Hepatocyte (in vitro differentiated cells): ENCODE results near the gene VAC14. TPM values are rescaled to one million over a fixed set of nuclear protein-coding genes. Genes with fewer than 3 reads are reported as not detected.

Experiments used
- DNase-seq: peaks from one replicate; pipeline ENCODE4 v3.0.0-alpha.2; 2016; ENCODE audit warnings: low spot score
- H2AFZ ChIP-seq: fragments of 200-600 bp; sonication (generic); 2 replicates; pipeline ENCODE4 v1.6.0; 2016; ENCODE audit warnings: antibody characterized with exemption, mild to moderate bottlenecking
- H3K27ac ChIP-seq: fragments of 200-600 bp; sonication (generic); 2 replicates; pipeline ENCODE4 v1.5.1; 2016; ENCODE audit warnings: mild to moderate bottlenecking
- H3K27me3 ChIP-seq: fragments of 200-600 bp; sonication (generic); 2 replicates; pipeline ENCODE4 v1.6.1; 2016
- H3K36me3 ChIP-seq: fragments of 200-600 bp; sonication (generic); replicated peaks from 2 replicates; pipeline ENCODE4 v1.5.1; 2016; ENCODE audit warnings: low read depth; ENCODE audit not compliant: insufficient read depth
- H3K4me1 ChIP-seq: fragments of 200-600 bp; sonication (generic); 2 replicates; pipeline ENCODE4 v1.5.1; 2016; ENCODE audit warnings: mild to moderate bottlenecking, moderate library complexity; ENCODE audit not compliant: insufficient read depth
- H3K4me2 ChIP-seq: fragments of 200-600 bp; sonication (generic); 2 replicates; pipeline ENCODE4 v1.6.0; 2016
- H3K4me3 ChIP-seq: fragments of 200-600 bp; sonication (generic); 2 replicates; pipeline ENCODE4 v1.5.1; 2016; ENCODE audit warnings: mild to moderate bottlenecking
- H3K79me2 ChIP-seq: fragments of 200-600 bp; sonication (generic); 2 replicates; pipeline ENCODE4 v1.6.0; 2017; ENCODE audit warnings: mild to moderate bottlenecking
- H3K9me2 ChIP-seq: fragments of 200-600 bp; sonication (generic); replicated peaks from 2 replicates; pipeline ENCODE4 v1.6.0; 2017; ENCODE audit warnings: mild to moderate bottlenecking; ENCODE audit not compliant: insufficient read depth
- H3K9me3 ChIP-seq: fragments of 200-600 bp; sonication (generic); 2 replicates; pipeline ENCODE4 v1.5.1; 2016; ENCODE audit warnings: low read depth, mild to moderate bottlenecking
- H4K20me1 ChIP-seq: fragments of 200-600 bp; sonication (generic); 2 replicates; pipeline ENCODE4 v1.6.0; 2016; ENCODE audit warnings: mild to moderate bottlenecking; ENCODE audit not compliant: insufficient read depth, poor library complexity, severe bottlenecking
- CTCF ChIP-seq: fragments of 200-600 bp; sonication (generic); IDR thresholded peaks from 2 replicates; pipeline ENCODE4 v1.5.1; 2016; ENCODE audit warnings: antibody characterized with exemption, mild to moderate bottlenecking; ENCODE audit not compliant: poor library complexity
- EZH2 ChIP-seq: fragments of 200-600 bp; sonication (generic); IDR thresholded peaks from 2 replicates; pipeline ENCODE4 v1.6.1; 2016; ENCODE audit warnings: antibody characterized with exemption, mild to moderate bottlenecking, borderline replicate concordance
- EZH2phosphoT487 ChIP-seq: fragments of 200-600 bp; sonication (generic); IDR thresholded peaks from one replicate; pipeline ENCODE4 v1.6.1; 2018; ENCODE audit warnings: antibody characterized with exemption, mild to moderate bottlenecking, low read depth, moderate library complexity; ENCODE audit not compliant: unreplicated experiment, severe bottlenecking
- WGBS: methylation state at CpG from one replicate; pipeline ENCODE4 v1.1.6; 2016; ENCODE audit warnings: low lambda C conversion rate; ENCODE audit errors: missing lambda C conversion rate; 5-methylcytosine and 5-hydroxymethylcytosine counted together
- polyA plus RNA-seq: library from polyadenylated mRNA; unstranded; fragments of >200 nt; fragmentation: Nextera tagmentation; extraction: Ambion mirVana; gene quantifications from 2 replicates; pipeline ENCODE4 v1.2.1, GENCODE V29; 2016
- total RNA-seq: library from RNA; depleted of rRNA; stranded (reverse); fragments of >200 nt; gene quantifications from 2 replicates; pipeline ENCODE4 v1.2.3, GENCODE V29; 2014

The VAC14 gene
- total and polyA plus RNA-seq, 2 experiments from 2014 or later: 35.8 to 49.4 TPM

GRCh38 chr16:70694088-70694867, 106.7 kb downstream of the VAC14 start:
- Histone ChIP-seq H3K4me1 (peaks cover 61% of the 10 kb centered on the region), H3K36me3 (no peaks in the 10 kb centered on the region), H3K4me2 (peak overlapping the region; percentile 36), H3K9me3 (no peaks in the 10 kb centered on the region), H3K9me2 (no peaks in the 10 kb centered on the region), H3K27ac (peak overlapping the region; percentile 92), H3K27me3 (no peaks in the 10 kb centered on the region), H3K79me2 (no peaks in the 10 kb centered on the region), H3K4me3 (no peak overlapping the region), H4K20me1 (no peaks in the 10 kb centered on the region), H2AFZ (no peak overlapping the region)
- WGBS: 68% methylated on average over 17 of the region's 17 CpGs
- TF ChIP-seq EZH2phosphoT487 (no peak), EZH2 (no peak), CTCF (no peak)
- DNase-seq: no peak

- H3K4me2 ChIP-seq: peak overlapping the region; percentile 36
- no peak overlapping the region for H2AFZ ChIP-seq
- TF ChIP-seq EZH2phosphoT487: no peak
- TF ChIP-seq CTCF: no peak
- no peak for TF ChIP-seq EZH2
- peak overlapping the region; percentile 92 for H3K27ac ChIP-seq
- DNase-seq: peak; percentile 71
- peaks cover 73% of the 10 kb centered on the region for H3K4me1 ChIP-seq
- no peaks in the 10 kb centered on the region for H3K9me3 ChIP-seq
- no peaks in the 10 kb centered on the region for H3K36me3 ChIP-seq
- 73% methylated on average over 29 of the region's 29 CpGs for WGBS
- H4K20me1 ChIP-seq: no peaks in the 10 kb centered on the region
- H3K4me3 ChIP-seq: no peak overlapping the region
- no peaks in the 10 kb centered on the region for H3K27me3 ChIP-seq
- H3K9me2 ChIP-seq: no peaks in the 10 kb centered on the region
- no peaks in the 10 kb centered on the region for H3K79me2 ChIP-seq
These were observed 107.9 kb downstream of the VAC14 start for GRCh38 chr16:70692873-70693671.

- H3K4me3 ChIP-seq: no peak overlapping the region
- H3K27ac ChIP-seq: peak overlapping the region; percentile 92
- no peak for TF ChIP-seq CTCF
- no peak for TF ChIP-seq EZH2
- TF ChIP-seq EZH2phosphoT487: no peak
- H3K9me2 ChIP-seq: no peaks in the 10 kb centered on the region
- no peaks in the 10 kb centered on the region for H4K20me1 ChIP-seq
- H3K36me3 ChIP-seq: no peaks in the 10 kb centered on the region
- H3K4me2 ChIP-seq: peak overlapping the region; percentile 15
- DNase-seq: no peak
- no peaks in the 10 kb centered on the region for H3K9me3 ChIP-seq
- H3K27me3 ChIP-seq: no peaks in the 10 kb centered on the region
- H3K4me1 ChIP-seq: peaks cover 76% of the 10 kb centered on the region
- H2AFZ ChIP-seq: no peak overlapping the region
- WGBS: 75% methylated on average over 14 of the region's 14 CpGs
- H3K79me2 ChIP-seq: no peaks in the 10 kb centered on the region
These were observed 108.7 kb downstream of the VAC14 start for GRCh38 chr16:70692130-70692872.
